Measurements from ENCODE around the gene DNER.

GRCh38 chr2:229451852-229452251 is 262.5 kb downstream of the DNER start:
- TF ChIP-seq, protein P1, sequence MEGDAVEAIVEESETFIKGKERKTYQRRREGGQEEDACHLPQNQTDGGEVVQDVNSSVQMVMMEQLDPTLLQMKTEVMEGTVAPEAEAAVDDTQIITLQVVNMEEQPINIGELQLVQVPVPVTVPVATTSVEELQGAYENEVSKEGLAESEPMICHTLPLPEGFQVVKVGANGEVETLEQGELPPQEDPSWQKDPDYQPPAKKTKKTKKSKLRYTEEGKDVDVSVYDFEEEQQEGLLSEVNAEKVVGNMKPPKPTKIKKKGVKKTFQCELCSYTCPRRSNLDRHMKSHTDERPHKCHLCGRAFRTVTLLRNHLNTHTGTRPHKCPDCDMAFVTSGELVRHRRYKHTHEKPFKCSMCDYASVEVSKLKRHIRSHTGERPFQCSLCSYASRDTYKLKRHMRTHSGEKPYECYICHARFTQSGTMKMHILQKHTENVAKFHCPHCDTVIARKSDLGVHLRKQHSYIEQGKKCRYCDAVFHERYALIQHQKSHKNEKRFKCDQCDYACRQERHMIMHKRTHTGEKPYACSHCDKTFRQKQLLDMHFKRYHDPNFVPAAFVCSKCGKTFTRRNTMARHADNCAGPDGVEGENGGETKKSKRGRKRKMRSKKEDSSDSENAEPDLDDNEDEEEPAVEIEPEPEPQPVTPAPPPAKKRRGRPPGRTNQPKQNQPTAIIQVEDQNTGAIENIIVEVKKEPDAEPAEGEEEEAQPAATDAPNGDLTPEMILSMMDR (conservative IDR thresholded peaks at IDR 0.05) = no peak
- TF ChIP-seq EZH2 (IDR thresholded peaks at IDR 0.05; ENCODE audit: low read depth) = no peak
